ENCODE data around the gene GALNT10.

The GALNT10 gene

GRCh38 chr5:154236536-154237375 is 46.2 kb downstream of the GALNT10 start:
- no peak for DNase-seq

GRCh38 chr5:154237376-154237743 is 46.8 kb downstream of the GALNT10 start:
- DNase-seq = no peak

GRCh38 chr5:154237946-154238345 is 47.4 kb downstream of the GALNT10 start:
- DNase-seq = no peak

- DNase-seq = no peak
These were observed 48.4 kb downstream of the GALNT10 start for GRCh38 chr5:154238776-154239481.

GRCh38 chr5:154240595-154240994 is 50.1 kb downstream of the GALNT10 start:
- DNase-seq = no peak

- no peak for DNase-seq
These were observed 50.5 kb downstream of the GALNT10 start for GRCh38 chr5:154241021-154241420.

- no peak for DNase-seq
These were observed 51.9 kb downstream of the GALNT10 start for GRCh38 chr5:154242442-154242841.

GRCh38 chr5:154242964-154243376 is 52.4 kb downstream of the GALNT10 start:
- no peak for DNase-seq

GRCh38 chr5:154243736-154244135 is 53.2 kb downstream of the GALNT10 start:
- DNase-seq = no peak

- no peak for DNase-seq
These were observed 53.9 kb downstream of the GALNT10 start for GRCh38 chr5:154244476-154244875.

- no peak for DNase-seq
These were observed 58.2 kb downstream of the GALNT10 start for GRCh38 chr5:154248691-154249090.

- no peak for DNase-seq
These were observed 59.3 kb downstream of the GALNT10 start for GRCh38 chr5:154249826-154250225.

GRCh38 chr5:154251529-154251928 is 61.0 kb downstream of the GALNT10 start:
- no peak for DNase-seq

- no peak for DNase-seq
These were observed 63.3 kb downstream of the GALNT10 start for GRCh38 chr5:154253807-154254206.

- DNase-seq = no peak
These were observed 64.4 kb downstream of the GALNT10 start for GRCh38 chr5:154254896-154255295.

- no peak for DNase-seq
These were observed 66.5 kb downstream of the GALNT10 start for GRCh38 chr5:154257046-154257445.

GRCh38 chr5:154258531-154259217 is 68.1 kb downstream of the GALNT10 start:
- no peak for DNase-seq

GRCh38 chr5:154260224-154260927 is 69.8 kb downstream of the GALNT10 start:
- no peak for DNase-seq

GRCh38 chr5:154262342-154262741 is 71.8 kb downstream of the GALNT10 start:
- DNase-seq = no peak

GRCh38 chr5:154264549-154265196 is 74.1 kb downstream of the GALNT10 start:
- DNase-seq = no peak

GRCh38 chr5:154265197-154265773 is 74.8 kb downstream of the GALNT10 start:
- no peak for DNase-seq

- no peak for DNase-seq
These were observed 77.0 kb downstream of the GALNT10 start for GRCh38 chr5:154267516-154267915.
